ENCODE measurements around the gene PGM3. TPM values are rescaled to one million over a fixed set of nuclear protein-coding genes. Genes with fewer than 3 reads are reported as not detected.

Gene PGM3
- total and polyA plus RNA-seq, 3 donors from 2014 or later = 27.9 to 69.1 (median 36.3) TPM

DNA sequence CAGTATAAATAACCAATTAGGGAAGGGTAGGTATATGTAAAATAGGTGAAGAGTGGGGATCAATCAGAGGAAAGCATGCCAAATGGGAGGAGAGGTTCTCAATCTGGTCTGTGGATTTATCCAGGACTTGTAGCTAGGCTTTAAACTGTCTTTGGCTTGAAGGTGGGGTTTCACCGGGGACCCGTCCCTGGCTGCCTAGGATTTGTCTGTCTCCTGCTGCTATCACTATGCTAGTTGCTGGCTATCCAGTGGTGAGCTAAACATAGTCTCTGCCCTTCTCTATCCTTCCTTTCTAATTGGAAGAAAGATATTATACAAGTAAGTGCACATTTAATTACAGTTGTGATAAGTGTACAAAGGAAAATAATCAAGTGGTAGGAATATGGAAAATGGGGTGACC is 66.8 kb downstream of the PGM3 start:
- intact Hi-C loops (cut with DNase I; ENCODE audit: low total_unique reads) = no loop called here
- no peaks in the 10 kb centered on the region for H3K9me3 ChIP-seq
- H3K27ac ChIP-seq = no peak overlapping the region
- no peak for DNase-seq
- no peaks in the 10 kb centered on the region for H3K4me1 ChIP-seq
- TF ChIP-seq, protein P1, sequence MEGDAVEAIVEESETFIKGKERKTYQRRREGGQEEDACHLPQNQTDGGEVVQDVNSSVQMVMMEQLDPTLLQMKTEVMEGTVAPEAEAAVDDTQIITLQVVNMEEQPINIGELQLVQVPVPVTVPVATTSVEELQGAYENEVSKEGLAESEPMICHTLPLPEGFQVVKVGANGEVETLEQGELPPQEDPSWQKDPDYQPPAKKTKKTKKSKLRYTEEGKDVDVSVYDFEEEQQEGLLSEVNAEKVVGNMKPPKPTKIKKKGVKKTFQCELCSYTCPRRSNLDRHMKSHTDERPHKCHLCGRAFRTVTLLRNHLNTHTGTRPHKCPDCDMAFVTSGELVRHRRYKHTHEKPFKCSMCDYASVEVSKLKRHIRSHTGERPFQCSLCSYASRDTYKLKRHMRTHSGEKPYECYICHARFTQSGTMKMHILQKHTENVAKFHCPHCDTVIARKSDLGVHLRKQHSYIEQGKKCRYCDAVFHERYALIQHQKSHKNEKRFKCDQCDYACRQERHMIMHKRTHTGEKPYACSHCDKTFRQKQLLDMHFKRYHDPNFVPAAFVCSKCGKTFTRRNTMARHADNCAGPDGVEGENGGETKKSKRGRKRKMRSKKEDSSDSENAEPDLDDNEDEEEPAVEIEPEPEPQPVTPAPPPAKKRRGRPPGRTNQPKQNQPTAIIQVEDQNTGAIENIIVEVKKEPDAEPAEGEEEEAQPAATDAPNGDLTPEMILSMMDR (IDR thresholded peaks at IDR 0.05) = no peak
- TF ChIP-seq POLR2A (IDR thresholded peaks at IDR 0.05) = no peak
- H3K4me3 ChIP-seq = no peak overlapping the region
- H3K36me3 ChIP-seq (ENCODE audit: low read depth, missing control alignments) = no peaks in the 10 kb centered on the region
- H3K27me3 ChIP-seq = no peaks in the 10 kb centered on the region
- WGBS, 2 donors = 92 to 100% methylated on average over 2 of the region's 2 CpGs

DNA sequence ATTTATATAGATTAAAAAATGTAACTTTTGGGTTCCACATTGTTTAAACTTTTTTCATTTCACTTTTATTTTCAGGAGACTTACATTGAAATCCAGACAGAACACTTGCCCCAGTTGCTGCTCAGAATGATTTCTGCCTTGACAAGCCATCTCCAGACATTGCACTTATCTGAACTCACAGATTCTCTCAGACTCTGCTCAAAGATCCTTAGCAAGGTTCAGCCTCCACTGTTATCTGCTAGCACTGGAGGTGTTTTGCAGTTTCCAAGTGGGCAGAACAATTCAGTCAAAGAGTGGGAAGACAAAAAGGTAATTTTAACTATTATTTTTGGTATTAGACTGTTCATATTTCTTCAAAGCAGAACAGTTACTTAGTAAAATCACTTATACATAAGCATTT is 67.6 kb downstream of the PGM3 start:
- no peaks in the 10 kb centered on the region for H3K4me1 ChIP-seq
- H3K9me3 ChIP-seq = no peaks in the 10 kb centered on the region
- H3K27me3 ChIP-seq = no peaks in the 10 kb centered on the region
- TF ChIP-seq, protein P1 (IDR thresholded peaks at IDR 0.05) = no peak
- H3K27ac ChIP-seq = no peak overlapping the region
- DNase-seq = no peak
- H3K4me3 ChIP-seq = no peak overlapping the region
- no peaks in the 10 kb centered on the region for H3K36me3 ChIP-seq (ENCODE audit: low read depth, missing control alignments)
- intact Hi-C loops (cut with DNase I; ENCODE audit: low total_unique reads) = no loop called here

DNA sequence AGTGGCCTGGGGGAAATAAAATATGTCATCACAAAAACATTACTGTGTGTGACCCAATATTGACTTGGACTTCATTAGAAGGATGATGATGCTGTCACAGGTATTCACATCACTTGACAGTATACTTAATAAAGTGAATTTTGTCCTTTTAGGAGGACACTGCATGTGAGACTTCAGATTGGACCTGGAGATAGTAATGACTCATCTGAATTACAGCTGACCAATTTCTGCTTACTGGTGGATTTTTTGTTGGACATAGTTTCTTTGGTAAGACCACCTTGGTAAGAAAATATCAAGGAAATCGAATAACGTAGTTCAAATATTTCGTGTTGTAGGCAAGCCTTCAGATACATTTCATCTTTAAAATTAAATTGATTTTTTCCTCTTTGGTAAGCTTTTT is 68.5 kb downstream of the PGM3 start:
- no peaks in the 10 kb centered on the region for H3K36me3 ChIP-seq (ENCODE audit: low read depth, missing control alignments)
- DNase-seq = no peak
- TF ChIP-seq, protein P1 (IDR thresholded peaks at IDR 0.05) = no peak
- no peak for TF ChIP-seq POLR2A (IDR thresholded peaks at IDR 0.05)
- H3K4me1 ChIP-seq = no peaks in the 10 kb centered on the region
- no peak overlapping the region for H3K27ac ChIP-seq
- no peaks in the 10 kb centered on the region for H3K27me3 ChIP-seq
- 97% methylated on average over 3 of the region's 3 CpGs for WGBS, 2 donors
- intact Hi-C loops (cut with DNase I; ENCODE audit: low total_unique reads) = no loop called here
- no peak overlapping the region for H3K4me3 ChIP-seq
- no peaks in the 10 kb centered on the region for H3K9me3 ChIP-seq

DNA sequence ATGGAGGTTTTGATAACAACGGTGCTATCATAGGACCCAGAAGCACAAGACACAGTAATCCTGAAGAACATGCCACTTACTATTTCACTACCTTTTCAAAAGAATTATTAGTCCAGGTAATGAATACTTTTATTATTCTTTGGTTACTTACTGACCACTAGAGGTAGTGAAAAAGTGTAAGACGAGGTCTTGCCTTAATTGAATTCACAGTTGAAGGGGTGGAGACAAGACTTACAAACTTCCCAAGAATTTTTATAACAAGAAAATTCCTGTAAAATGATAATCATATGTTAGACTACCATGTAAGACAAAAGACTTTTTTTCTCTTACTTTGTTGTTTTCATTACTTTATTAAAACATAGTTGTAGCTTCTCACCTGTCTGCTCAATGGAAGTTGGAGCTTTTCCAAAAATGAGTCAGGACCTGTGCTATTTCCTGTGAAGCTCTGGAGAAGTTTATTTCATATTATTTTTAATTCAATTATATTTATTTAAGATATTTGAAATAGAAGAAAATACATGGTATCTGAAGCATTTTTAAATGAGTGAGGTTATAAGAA is 73.2 kb downstream of the PGM3 start:
- no peak for TF ChIP-seq POLR2A (IDR thresholded peaks at IDR 0.05)
- TF ChIP-seq, protein P1 (IDR thresholded peaks at IDR 0.05) = no peak
- Histone ChIP-seq H3K27ac (no peak overlapping the region), H3K36me3 (ENCODE audit: low read depth, missing control alignments) (no peaks in the 10 kb centered on the region), H3K9me3 (no peaks in the 10 kb centered on the region), H3K4me3 (no peak overlapping the region), H3K4me1 (no peaks in the 10 kb centered on the region), H3K27me3 (no peaks in the 10 kb centered on the region)
- WGBS, 2 donors = 89 to 93% methylated on average over 2 of the region's 2 CpGs
- no peak for DNase-seq
- intact Hi-C loops (cut with DNase I; ENCODE audit: low total_unique reads) = no loop called here

DNA sequence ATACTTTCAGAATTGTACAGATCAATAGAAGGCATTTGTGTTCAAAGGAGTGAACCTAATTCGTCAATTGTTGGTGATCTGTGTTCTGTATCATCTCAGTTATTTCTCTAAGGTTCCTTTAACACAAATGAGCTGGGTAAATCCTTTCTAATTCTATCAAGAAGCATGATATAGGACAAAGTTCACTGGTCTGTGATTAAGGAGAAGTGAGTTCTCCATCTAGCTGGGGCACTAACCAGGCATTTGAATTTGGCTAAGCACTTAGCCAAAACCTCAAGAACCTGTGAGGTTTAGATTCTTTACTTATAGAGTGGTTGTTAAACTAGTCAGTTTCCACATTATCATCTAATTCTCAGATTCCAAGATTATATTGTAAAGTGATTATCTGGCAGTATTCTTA is 75.3 kb downstream of the PGM3 start:
- TF ChIP-seq, protein P1 (IDR thresholded peaks at IDR 0.05) = no peak
- TF ChIP-seq POLR2A (IDR thresholded peaks at IDR 0.05) = no peak
- no peak overlapping the region for H3K27ac ChIP-seq
- no peak overlapping the region for H3K4me3 ChIP-seq
- no peaks in the 10 kb centered on the region for H3K4me1 ChIP-seq
- DNase-seq = no peak
- no peaks in the 10 kb centered on the region for H3K36me3 ChIP-seq (ENCODE audit: low read depth, missing control alignments)
- no peaks in the 10 kb centered on the region for H3K9me3 ChIP-seq
- intact Hi-C loops (cut with DNase I; ENCODE audit: low total_unique reads) = no loop called here
- no peaks in the 10 kb centered on the region for H3K27me3 ChIP-seq
- 92 to 100% methylated on average over 1 of the region's 1 CpG for WGBS, 2 donors

All from testis (tissue), 3 donors.